HCT116 (cell line): ENCODE data around the gene TMEM45B. TPM values are rescaled to one million over a fixed set of nuclear protein-coding genes. Genes with fewer than 3 reads are reported as not detected.

Source experiments
- ATAC-seq: fragments of 200-7000 bp; cut with Tn5 transposase; 2 replicates; pipeline ENCODE4 v1.9.1; 2020; ENCODE audit warnings: mild to moderate bottlenecking, moderate library complexity
- BruUV-seq: library from RNA; stranded (reverse); fragments of 400-500 nt; replicated peaks from 2 replicates; lab custom pipeline; 2021; lab: Mats Ljungman, UMichigan
- CTCF ChIA-PET: fragments of 300-600 bp; sonication (Branson Sonifier 250); formaldehyde crosslinking; loops from one replicate; lab custom pipeline; 2021; ENCODE audit warnings: antibody characterized with exemption; lab: Charles Lee
- POLR2A ChIA-PET: fragments of 300-600, 350-600 bp; sonication (Branson Sonifier 250); formaldehyde crosslinking; loops from one replicate; lab custom pipeline; 2021; ENCODE audit warnings: antibody characterized with exemption; lab: Charles Lee
- RAD21 ChIA-PET, 2 experiments: fragments of 300-600 bp; sonication (Branson Sonifier 250); formaldehyde crosslinking; loops; one replicate each; lab custom pipeline; 2023; ENCODE audit warnings: low total read pairs in 2 of 2; ENCODE audit not compliant: uncharacterized antibody in 2 of 2, unreplicated experiment in 2 of 2, low non-redundant PET in 1 of 2; lab: Charles Lee
- DNase-seq: peaks from one replicate; pipeline ENCODE4 v3.0.0-alpha.2; 2010; ENCODE audit warnings: low read depth, low spot score
- H2AFZ ChIP-seq: fragments of 200-600 bp; shearing (Covaris generic), sonication (generic); 2 replicates; pipeline ENCODE4 v1.6.1; 2017; ENCODE audit warnings: low read depth, mixed run types, mixed read lengths, antibody characterized with exemption, low read length; ENCODE audit not compliant: poor library complexity, severe bottlenecking
- H3K27ac ChIP-seq: 2 replicates; pipeline ENCODE4 v1.5.1; 2012; ENCODE audit warnings: low read depth, low read length
- H3K27me3 ChIP-seq: fragments of 200-600 bp; sonication (generic); 2 replicates; pipeline ENCODE4 v1.6.1; 2016; ENCODE audit warnings: mixed run types, low read length, mixed read lengths; ENCODE audit not compliant: insufficient read depth
- H3K36me3 ChIP-seq, 2 experiments: fragments of 200-500 bp in 1 of 2; fragments of 200-600 bp in 1 of 2; sonication (Bioruptor generic) in 1 of 2; sonication (generic) in 1 of 2; 2 replicates each; pipeline versions ENCODE4 v1.5.1 to v1.6.1; 2014 to 2016; ENCODE audit warnings: low read length in 2 of 2, inconsistent platforms in 1 of 2, mixed read lengths in 1 of 2, mixed run types in 1 of 2; ENCODE audit not compliant: insufficient read depth in 2 of 2, control insufficient read depth in 1 of 2
- H3K4me1 ChIP-seq, 2 experiments: fragments of 200-600 bp in 1 of 2; sonication (generic) in 1 of 2; 2 replicates each; pipeline versions ENCODE4 v1.5.1 to v1.6.1; 2012 to 2017; ENCODE audit warnings: low read length in 2 of 2, inconsistent platforms in 1 of 2, mild to moderate bottlenecking in 1 of 2, mixed read lengths in 1 of 2, mixed run types in 1 of 2, moderate library complexity in 1 of 2; ENCODE audit not compliant: insufficient read depth in 2 of 2, control insufficient read depth in 1 of 2
- H3K4me2 ChIP-seq: fragments of 200-600 bp; sonication (generic); 2 replicates; pipeline ENCODE4 v1.6.1; 2017; ENCODE audit warnings: mixed run types, low read length, mixed read lengths
- H3K4me3 ChIP-seq, 2 experiments: fragments of 200-600 bp in 1 of 2; sonication (generic) in 1 of 2; replicated peaks in 1 of 2; 2 replicates each; pipeline ENCODE4 v1.5.1; 2011 to 2016; ENCODE audit warnings: low read length in 2 of 2, control low read depth in 1 of 2, low read depth in 1 of 2, mild to moderate bottlenecking in 1 of 2, mixed read lengths in 1 of 2, mixed run types in 1 of 2
- H3K79me2 ChIP-seq: fragments of 200-600 bp; sonication (generic); 2 replicates; pipeline ENCODE4 v1.6.1; 2017; ENCODE audit warnings: mild to moderate bottlenecking, mixed run types, low read length, moderate library complexity, mixed read lengths; ENCODE audit not compliant: insufficient read depth
- H3K9ac ChIP-seq: fragments of 200-600 bp; sonication (generic); 2 replicates; pipeline ENCODE4 v1.6.1; 2016; ENCODE audit warnings: low read length, mixed read lengths
- H3K9me2 ChIP-seq: fragments of 200-600 bp; sonication (generic), shearing (Covaris generic); 2 replicates; pipeline ENCODE4 v1.6.1; 2017; ENCODE audit warnings: mixed run types, mild to moderate bottlenecking, moderate library complexity; ENCODE audit not compliant: insufficient read depth
- H3K9me3 ChIP-seq, 2 experiments: fragments of 200-500 bp in 1 of 2; fragments of 200-600 bp in 1 of 2; sonication (Bioruptor generic) in 1 of 2; sonication (generic) in 1 of 2; 2 replicates each; pipeline ENCODE4 v1.6.1; 2014 to 2017; ENCODE audit warnings: low read length in 2 of 2, mixed read lengths in 2 of 2, inconsistent platforms in 1 of 2, low read depth in 1 of 2, mild to moderate bottlenecking in 1 of 2, mixed run types in 1 of 2, moderate library complexity in 1 of 2; ENCODE audit not compliant: control insufficient read depth in 1 of 2, insufficient read depth in 1 of 2
- H4K20me1 ChIP-seq: fragments of 200-600 bp; sonication (generic), shearing (Covaris generic); 2 replicates; pipeline ENCODE4 v1.6.1; 2017; ENCODE audit warnings: mixed run types, mild to moderate bottlenecking, moderate library complexity; ENCODE audit not compliant: insufficient read depth
- ATF3 ChIP-seq: IDR thresholded peaks from 2 replicates; pipeline ENCODE4 v1.6.1; 2012
- CTCF ChIP-seq, 3 experiments: fragments of 200-600 bp in 1 of 3; sonication (generic) in 1 of 3; IDR thresholded peaks in 2 of 3; conservative IDR thresholded peaks in 1 of 3; 2 replicates each; pipeline ENCODE4 v1.5.1; 2012 to 2017; ENCODE audit warnings: low read depth in 2 of 3, low read length in 2 of 3, antibody characterized with exemption in 1 of 3, borderline replicate concordance in 1 of 3, control low read depth in 1 of 3, mild to moderate bottlenecking in 1 of 3, mixed read lengths in 1 of 3, mixed run types in 1 of 3, moderate library complexity in 1 of 3; ENCODE audit not compliant: insufficient read depth in 1 of 3
- EZH2 ChIP-seq: fragments of 200-600 bp; sonication (generic); IDR thresholded peaks from 2 replicates; pipeline ENCODE4 v1.6.1; 2017; ENCODE audit warnings: antibody characterized with exemption, mixed run types
- EZH2phosphoT487 ChIP-seq: fragments of 200-600 bp; IDR thresholded peaks from 2 replicates; pipeline ENCODE4 v1.6.1; 2018; ENCODE audit warnings: antibody characterized with exemption, borderline replicate concordance
- FOSL1 ChIP-seq: IDR thresholded peaks from 2 replicates; pipeline ENCODE4 v1.6.1; 2012; ENCODE audit warnings: low read depth
- MAX ChIP-seq: IDR thresholded peaks from 2 replicates; pipeline ENCODE4 v1.6.1; 2012
- POLR2A ChIP-seq: IDR thresholded peaks from 2 replicates; pipeline ENCODE4 v1.7.0; 2011; ENCODE audit warnings: borderline replicate concordance; ENCODE audit not compliant: insufficient read depth, insufficient read length; ENCODE audit errors: extremely low read depth
- POLR2AphosphoS5 ChIP-seq: IDR thresholded peaks from 2 replicates; pipeline ENCODE4 v1.6.1; 2011; ENCODE audit warnings: mild to moderate bottlenecking, low read depth, low read length, moderate library complexity
- RAD21 ChIP-seq: IDR thresholded peaks from 2 replicates; pipeline ENCODE4 v1.6.1; 2012; ENCODE audit warnings: low read depth, mild to moderate bottlenecking
- SIN3A ChIP-seq: IDR thresholded peaks from 2 replicates; pipeline ENCODE4 v1.6.1; 2012; ENCODE audit warnings: low read depth
- ZBTB33 ChIP-seq: IDR thresholded peaks from 2 replicates; pipeline ENCODE4 v1.6.1; 2011; ENCODE audit warnings: mild to moderate bottlenecking, low read length, moderate library complexity; ENCODE audit not compliant: insufficient replicate concordance; ENCODE audit errors: extremely low read depth
- ZFX ChIP-seq: fragments of 450-650 bp; IDR thresholded peaks from 2 replicates; pipeline ENCODE4 v1.6.1; 2017
- intact Hi-C: fragments of 100-400 bp; cut with micrococcal nuclease; formaldehyde crosslinking; loops from 2 replicates; pipeline ENCODE4 v1.10.0; 2022
- total RNA-seq: library from RNA; stranded (reverse); gene quantifications from one replicate; pipeline ENCODE4 v1.2.1, GENCODE V29; 2021; ENCODE audit not compliant: unreplicated experiment

The TMEM45B gene
- total RNA-seq, 1 experiment from 2014 or later, result not detected

GRCh38 chr11:129888451-129888850, 72.8 kb downstream of the TMEM45B start:
- no peak for TF ChIP-seq SIN3A
- TF ChIP-seq FOSL1, result no peak
- TF ChIP-seq EZH2, result no peak
- no peak for TF ChIP-seq ZBTB33
- TF ChIP-seq ATF3, result no peak
- no peak for TF ChIP-seq POLR2A
- no peak for TF ChIP-seq CTCF (IDR thresholded peaks at IDR 0.05 in 2 of 3, conservative IDR thresholded peaks at IDR 0.05 in 1 of 3; ENCODE audit: borderline replicate concordance in 1 of 3, insufficient read depth in 1 of 3, low read depth in 2 of 3, low read length in 2 of 3)
- no peak for TF ChIP-seq POLR2AphosphoS5
- TF ChIP-seq ZFX, result no peak
- TF ChIP-seq RAD21, result no peak
- TF ChIP-seq EZH2phosphoT487, result no peak
- no peak for TF ChIP-seq MAX
- TF ChIP-seq, all 23 proteins: peak for 0
- ChIA-PET POLR2A (no interaction called here), CTCF (no interaction called here), RAD21 (no interaction called here)
- no TSS peak for BruUV-seq
- H3K79me2 ChIP-seq, result peaks cover 23% of the 10 kb centered on the region; the same call in 1 of the 2 replicates
- H3K9ac ChIP-seq, result no peak overlapping the region
- H2AFZ ChIP-seq, result no peak overlapping the region
- no peaks in the 10 kb centered on the region for H3K4me1 ChIP-seq
- H3K4me2 ChIP-seq, result no peak overlapping the region
- no peaks in the 10 kb centered on the region for H3K9me3 ChIP-seq
- H3K4me3 ChIP-seq, result no peak overlapping the region
- no peak for ATAC-seq
- DNase-seq, result no peak
- no peaks in the 10 kb centered on the region for H3K27me3 ChIP-seq
- H3K9me2 ChIP-seq, result no peaks in the 10 kb centered on the region
- no peak overlapping the region for H3K27ac ChIP-seq
- intact Hi-C loops, result no loop called here
- H4K20me1 ChIP-seq, result no peaks in the 10 kb centered on the region
- H3K36me3 ChIP-seq, result peaks cover 57 to 70% of the 10 kb centered on the region in 2 experiments
